Spleen (tissue), 11 donors: Measurements from ENCODE around the gene AMN. TPM values are rescaled to one million over a fixed set of nuclear protein-coding genes. Genes with fewer than 3 reads are reported as not detected.

Experiments used
- DNase-seq: peaks from one replicate; pipeline ENCODE4 v3.0.0-alpha.2; 2020
- H3K27ac ChIP-seq, 8 donors: fragments of 200-600 bp; sonication (generic) in 7 of 8; 1 replicate in 4 of 8; 2 replicates in 4 of 8; pipeline versions ENCODE4 v1.5.0 to v1.8.0; 2016 to 2021; ENCODE audit warnings: inconsistent platforms in 4 of 8, mild to moderate bottlenecking in 4 of 8, moderate library complexity in 1 of 8
- H3K27me3 ChIP-seq, 7 donors: fragments of 200-600 bp; sonication (generic) in 6 of 7; replicated peaks in 1 of 7; 1 replicate in 4 of 7; 2 replicates in 3 of 7; pipeline versions ENCODE4 v1.5.0 to v1.8.0; 2016 to 2021; ENCODE audit warnings: inconsistent platforms in 3 of 7, mild to moderate bottlenecking in 1 of 7
- H3K36me3 ChIP-seq, 6 donors: fragments of 200-600 bp; sonication (generic) in 5 of 6; 1 replicate in 4 of 6; 2 replicates in 2 of 6; pipeline versions ENCODE4 v1.5.0 to v1.8.0; 2016 to 2021; ENCODE audit warnings: inconsistent platforms in 2 of 6
- H3K4me1 ChIP-seq, 6 donors: fragments of 200-600 bp; sonication (generic) in 5 of 6; 1 replicate in 3 of 6; 2 replicates in 3 of 6; pipeline versions ENCODE4 v1.5.0 to v1.8.0; 2016 to 2021; ENCODE audit warnings: inconsistent platforms in 3 of 6
- H3K4me3 ChIP-seq, 8 donors: fragments of 200-600 bp; sonication (generic) in 7 of 8; 1 replicate in 4 of 8; 2 replicates in 4 of 8; pipeline versions ENCODE4 v1.5.0 to v1.8.0; 2016 to 2021; ENCODE audit warnings: inconsistent platforms in 4 of 8, mild to moderate bottlenecking in 4 of 8, moderate library complexity in 2 of 8
- H3K9me3 ChIP-seq, 8 donors: fragments of 200-600 bp; sonication (generic) in 7 of 8; 1 replicate in 4 of 8; 2 replicates in 4 of 8; pipeline versions ENCODE4 v1.5.0 to v1.8.0; 2016 to 2021; ENCODE audit warnings: inconsistent platforms in 4 of 8
- POLR2A ChIP-seq, 3 donors: fragments of 450-650 bp; IDR thresholded peaks; one replicate each; pipeline ENCODE4 v1.5.1; 2017; ENCODE audit warnings: antibody characterized with exemption in 3 of 3, mild to moderate bottlenecking in 1 of 3
- POLR2AphosphoS5 ChIP-seq, 3 donors: sonication (generic); formaldehyde crosslinking; IDR thresholded peaks; one replicate each; pipeline ENCODE4 v1.5.1; 2017; ENCODE audit warnings: antibody characterized with exemption in 3 of 3
- WGBS, 5 donors: extraction: QIAGEN DNeasy Blood & Tissue Kit in 3 of 5; methylation state at CpG; one replicate each; pipeline versions ENCODE4 v1.1.5 to v1.1.7; 2013 to 2018; 5-methylcytosine and 5-hydroxymethylcytosine counted together
- intact Hi-C: fragments of 100-400 bp; cut with DNase I; formaldehyde crosslinking; loops from one replicate; pipeline ENCODE4 v1.15.0; 2023; ENCODE audit warnings: low total_unique reads
- polyA plus RNA-seq, 3 donors: library from polyadenylated mRNA; stranded (reverse); fragments of 200-250 nt; gene quantifications; one replicate each; pipeline ENCODE4 v1.2.1, GENCODE V29; 2013
- total RNA-seq, 7 donors: library from RNA; depleted of rRNA in 3 of 7; stranded (reverse); fragments of >200 nt in 3 of 7; fragmentation: NEBNext Ultra II Directional in 4 of 7; extraction: Animal tissue kit (Norgen Biotek cat#: 25700) in 4 of 7; gene quantifications; one replicate each; pipeline versions ENCODE4 v1.1.0 to v1.2.1, GENCODE V29; 2016 to 2021
- TF ChIP-seq, protein P1 (sequence below), 11 experiments: fragments of 200-600 bp in 7 of 11; fragments of 450-650 bp in 4 of 11; sonication (generic) in 4 of 11; IDR thresholded peaks in 8 of 11; conservative IDR thresholded peaks in 3 of 11; 1 replicate in 7 of 11; 2 replicates in 4 of 11; pipeline versions ENCODE4 v1.4.0 to v1.8.0; 2016 to 2021; ENCODE audit warnings: antibody characterized with exemption in 11 of 11, inconsistent platforms in 4 of 11, mild to moderate bottlenecking in 1 of 11
- donor health status: healthy with polysubstance abuse.
- donor health status: DM: no; HTN: no; CAD: no; lungs with moderate emphysema.
- donor health status: DM: no; HTN: no; CAD: no.
- donor health status: Bipolar disorder and iron deficiency.
- donor health status: healthy.
- donor health status: DM: no; HTN: no; CAD: no.
- donor health status: DM: yes; HTN: yes; CAD: no.

AMN gene
- total and polyA plus RNA-seq, 10 donors: 0.65 to 3.0 (median 2.2) TPM

DNA sequence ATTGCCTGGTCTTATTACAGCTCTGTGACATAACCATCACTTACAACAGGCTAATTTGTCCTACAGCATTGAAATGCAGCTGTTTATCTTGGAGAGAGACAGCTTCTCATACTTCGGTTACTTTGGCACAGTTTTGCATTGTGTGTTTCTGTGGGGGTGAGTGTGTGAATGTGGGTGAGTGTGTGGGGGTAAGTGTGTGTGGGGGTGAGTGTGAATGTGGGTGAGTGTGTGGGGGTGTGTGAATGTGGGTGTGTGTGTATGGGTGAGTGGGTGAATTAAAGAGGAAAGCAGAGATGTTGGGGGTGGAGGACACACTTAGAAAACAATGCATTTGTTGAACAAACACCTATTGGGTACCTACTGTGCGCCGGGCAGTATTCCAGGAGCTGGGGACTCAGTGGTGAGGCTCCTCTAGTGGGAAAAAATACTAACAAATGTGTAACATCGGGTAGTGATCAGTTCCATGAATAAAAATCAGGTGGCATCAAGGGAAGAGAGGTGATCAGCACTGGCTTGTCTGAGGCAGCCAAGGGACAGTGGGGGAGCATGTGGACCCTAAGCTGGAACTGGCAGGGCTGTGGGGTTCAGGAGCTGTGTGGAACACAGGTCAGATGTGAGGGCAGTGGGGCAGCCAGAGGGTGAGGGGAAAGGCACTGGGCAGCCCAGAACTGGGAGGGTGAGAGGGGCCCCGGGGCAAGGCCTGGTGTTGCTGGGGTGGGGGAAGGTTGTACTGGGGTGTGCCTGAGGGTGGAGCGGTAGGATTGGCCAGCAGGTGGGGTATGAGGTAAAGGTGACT, 44.1 kb upstream of the AMN start:
- WGBS, 5 donors: 82 to 94% (median 92%) methylated on average over 6 of the region's 6 CpGs

GRCh38 chr14:102878970-102879460, 43.4 kb upstream of the AMN start:
- Histone ChIP-seq H3K9me3 (no peaks in the 10 kb centered on the region), H3K4me1 (no peaks in the 10 kb centered on the region), H3K27ac (no peak overlapping the region), H3K36me3 (peaks cover 0 to 99% (median 62%) of the 10 kb centered on the region in 6 donors), H3K27me3 (no peaks in the 10 kb centered on the region), H3K4me3 (no peak overlapping the region)
- no peak for TF ChIP-seq POLR2A (IDR thresholded peaks at IDR 0.05)
- no peak for TF ChIP-seq POLR2AphosphoS5 (IDR thresholded peaks at IDR 0.05)
- TF ChIP-seq, protein P1, sequence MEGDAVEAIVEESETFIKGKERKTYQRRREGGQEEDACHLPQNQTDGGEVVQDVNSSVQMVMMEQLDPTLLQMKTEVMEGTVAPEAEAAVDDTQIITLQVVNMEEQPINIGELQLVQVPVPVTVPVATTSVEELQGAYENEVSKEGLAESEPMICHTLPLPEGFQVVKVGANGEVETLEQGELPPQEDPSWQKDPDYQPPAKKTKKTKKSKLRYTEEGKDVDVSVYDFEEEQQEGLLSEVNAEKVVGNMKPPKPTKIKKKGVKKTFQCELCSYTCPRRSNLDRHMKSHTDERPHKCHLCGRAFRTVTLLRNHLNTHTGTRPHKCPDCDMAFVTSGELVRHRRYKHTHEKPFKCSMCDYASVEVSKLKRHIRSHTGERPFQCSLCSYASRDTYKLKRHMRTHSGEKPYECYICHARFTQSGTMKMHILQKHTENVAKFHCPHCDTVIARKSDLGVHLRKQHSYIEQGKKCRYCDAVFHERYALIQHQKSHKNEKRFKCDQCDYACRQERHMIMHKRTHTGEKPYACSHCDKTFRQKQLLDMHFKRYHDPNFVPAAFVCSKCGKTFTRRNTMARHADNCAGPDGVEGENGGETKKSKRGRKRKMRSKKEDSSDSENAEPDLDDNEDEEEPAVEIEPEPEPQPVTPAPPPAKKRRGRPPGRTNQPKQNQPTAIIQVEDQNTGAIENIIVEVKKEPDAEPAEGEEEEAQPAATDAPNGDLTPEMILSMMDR (IDR thresholded peaks at IDR 0.05 in 8 of 11, conservative IDR thresholded peaks at IDR 0.05 in 3 of 11): no peak
- intact Hi-C loops: no loop called here
- 92 to 98% (median 97%) methylated on average over 6 of the region's 6 CpGs for WGBS, 5 donors
- no peak for DNase-seq

More for the DNA sequence above, 44.1 kb upstream of the AMN start:
- no peak for DNase-seq
- Histone ChIP-seq H3K27ac (no peak overlapping the region), H3K4me3 (no peak overlapping the region), H3K4me1 (no peaks in the 10 kb centered on the region), H3K36me3 (peaks cover 0 to 99% (median 61%) of the 10 kb centered on the region in 6 donors), H3K9me3 (no peaks in the 10 kb centered on the region), H3K27me3 (no peaks in the 10 kb centered on the region)
- TF ChIP-seq POLR2A (IDR thresholded peaks at IDR 0.05) (no peak), POLR2AphosphoS5 (IDR thresholded peaks at IDR 0.05) (no peak)
- TF ChIP-seq, protein P1 (IDR thresholded peaks at IDR 0.05 in 8 of 11, conservative IDR thresholded peaks at IDR 0.05 in 3 of 11): no peak
- intact Hi-C loops: no loop called here

DNA sequence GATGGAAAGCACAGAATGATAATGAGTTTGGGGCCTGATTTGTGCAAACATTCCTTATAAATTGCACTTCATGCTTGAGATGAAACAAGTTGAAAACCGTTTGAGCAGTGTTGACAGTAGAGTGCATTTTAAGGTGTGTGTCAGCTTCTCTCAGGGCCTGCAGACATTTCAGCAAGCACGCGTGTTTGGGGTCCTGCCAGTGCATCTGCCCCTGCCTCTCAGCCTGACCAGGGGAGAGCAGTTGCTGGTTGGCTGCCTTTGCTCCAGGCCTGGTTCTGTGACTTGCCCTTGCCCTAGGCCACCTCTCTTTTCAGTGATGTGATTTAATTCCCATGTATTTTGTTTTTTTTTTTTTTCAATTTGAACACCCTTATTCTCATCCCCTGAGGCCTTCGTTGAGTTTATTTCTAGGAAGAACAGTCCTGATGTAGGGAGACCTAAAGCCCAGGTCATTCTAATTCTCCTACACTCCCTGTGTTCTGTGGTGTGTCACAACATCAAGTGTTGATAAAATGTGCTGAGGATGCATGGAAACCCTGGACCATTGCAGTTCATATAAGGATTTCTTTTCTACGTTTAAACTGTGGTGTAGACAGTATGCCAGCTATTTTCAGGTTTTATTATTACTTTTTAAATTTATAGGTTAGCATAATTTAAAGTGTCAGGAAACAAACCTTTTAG, 40.1 kb upstream of the AMN start:
- intact Hi-C loops: no loop called here
- H3K27me3 ChIP-seq: no peaks in the 10 kb centered on the region
- H3K36me3 ChIP-seq: peaks cover 3 to 99% (median 61%) of the 10 kb centered on the region in 6 donors
- TF ChIP-seq POLR2AphosphoS5 (IDR thresholded peaks at IDR 0.05) (no peak), POLR2A (IDR thresholded peaks at IDR 0.05) (no peak)
- TF ChIP-seq, protein P1 (IDR thresholded peaks at IDR 0.05 in 8 of 11, conservative IDR thresholded peaks at IDR 0.05 in 3 of 11): no peak
- WGBS, 5 donors: 65 to 86% (median 81%) methylated on average over 5 of the region's 5 CpGs
- H3K4me1 ChIP-seq: no peaks in the 10 kb centered on the region
- no peaks in the 10 kb centered on the region for H3K9me3 ChIP-seq
- no peak overlapping the region for H3K27ac ChIP-seq
- no peak overlapping the region for H3K4me3 ChIP-seq
- DNase-seq: no peak

GRCh38 chr14:102883089-102883541, 39.3 kb upstream of the AMN start:
- TF ChIP-seq, protein P1 (IDR thresholded peaks at IDR 0.05 in 8 of 11, conservative IDR thresholded peaks at IDR 0.05 in 3 of 11): no peak
- TF ChIP-seq POLR2AphosphoS5 (IDR thresholded peaks at IDR 0.05): no peak
- TF ChIP-seq POLR2A (IDR thresholded peaks at IDR 0.05): no peak
- Histone ChIP-seq H3K4me1 (no peaks in the 10 kb centered on the region), H3K27ac (no peak overlapping the region), H3K36me3 (peaks cover 3 to 99% (median 61%) of the 10 kb centered on the region in 6 donors), H3K9me3 (no peaks in the 10 kb centered on the region), H3K27me3 (no peaks in the 10 kb centered on the region), H3K4me3 (no peak overlapping the region)
- WGBS, 5 donors: 79 to 89% (median 84%) methylated on average over 5 of the region's 5 CpGs
- no peak for DNase-seq
- intact Hi-C loops: no loop called here
